ENCODE data around the gene SH3RF3.

Gene SH3RF3

DNA sequence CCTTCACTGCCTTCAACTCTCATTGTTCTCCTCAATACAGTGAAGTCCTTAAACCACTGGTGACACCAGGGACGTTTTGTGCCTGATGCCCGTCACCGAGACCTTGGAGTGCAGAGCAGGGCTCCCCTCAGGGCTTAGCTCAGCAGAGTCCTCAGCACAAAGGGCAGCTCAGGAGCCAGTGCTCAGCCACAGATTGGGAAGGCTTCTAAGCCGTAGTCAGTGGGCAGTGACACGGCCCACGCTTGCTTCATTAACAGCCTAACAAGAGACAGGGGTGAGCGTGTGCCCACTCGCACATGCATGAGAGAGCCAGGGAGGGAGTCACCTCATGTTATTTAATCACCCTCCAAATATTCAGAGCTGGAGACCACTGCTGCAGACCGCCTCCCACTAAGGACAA, 137.5 kb downstream of the SH3RF3 start:
- Histone ChIP-seq H3K4me3 (no peak overlapping the region), H3K27me3 (no peaks in the 10 kb centered on the region), H4K20me1 (peaks cover 70% of the 10 kb centered on the region), H3K9ac (no peak overlapping the region), H3K27ac (no peak overlapping the region), H3K9me3 (no peaks in the 10 kb centered on the region), H3K36me3 (no peaks in the 10 kb centered on the region), H3K4me1 (peaks cover 72% of the 10 kb centered on the region), H3K4me2 (peak overlapping the region; percentile 34; the same call in 1 of the 2 replicates)
- no peak for TF ChIP-seq Cebpa-rat (IDR thresholded peaks at IDR 0.05)

DNA sequence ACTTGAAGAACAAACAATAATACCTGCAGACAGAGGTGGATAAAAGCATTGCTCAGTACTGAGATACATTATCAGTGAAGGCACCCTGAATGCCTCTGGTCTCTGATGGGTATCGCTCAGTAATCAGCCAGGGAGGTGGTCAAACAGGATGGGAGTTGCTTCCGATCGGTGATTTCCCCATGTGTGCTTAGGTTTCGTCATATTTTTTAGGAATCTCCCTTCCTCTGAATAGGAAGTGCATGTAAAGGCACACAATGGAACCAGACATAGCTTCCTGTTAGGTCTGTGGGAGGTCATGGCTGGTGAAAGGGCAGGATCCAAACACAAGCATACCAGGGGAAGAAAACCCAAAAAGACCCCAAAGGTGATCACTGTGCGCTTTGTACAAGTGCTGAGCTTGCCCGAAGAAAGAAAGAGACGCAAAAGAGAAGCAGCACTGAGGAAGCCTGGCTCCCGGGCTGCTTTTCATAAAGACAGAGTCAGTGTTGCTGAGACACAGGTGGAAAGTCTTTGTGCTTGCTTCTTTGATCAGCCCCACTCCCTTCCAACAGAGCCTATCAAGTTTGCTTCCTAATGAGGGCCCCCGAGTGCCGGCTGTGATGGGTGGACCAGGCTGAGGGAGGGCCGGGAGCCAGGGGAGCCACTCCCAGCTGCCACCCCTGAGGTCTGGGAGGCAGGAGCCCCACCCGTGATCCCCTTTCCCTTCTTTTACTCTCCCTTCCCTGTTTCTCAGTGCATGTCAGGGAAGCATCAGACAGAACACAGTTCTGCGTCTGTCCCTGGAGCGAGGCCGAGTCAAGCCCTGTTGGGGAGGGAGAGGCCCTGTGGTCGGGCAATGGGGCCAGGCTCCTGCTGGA, 138.2 kb downstream of the SH3RF3 start:
- Histone ChIP-seq H3K9ac (no peak overlapping the region; the same call in 1 of the 2 replicates), H3K9me3 (no peaks in the 10 kb centered on the region), H3K27me3 (no peaks in the 10 kb centered on the region), H3K4me3 (no peak overlapping the region), H3K27ac (0 out of 2 replicates have a peak overlapping the region, but pooled peaks have one; percentile 15), H3K4me1 (peaks cover 71% of the 10 kb centered on the region), H4K20me1 (peaks cover 69% of the 10 kb centered on the region), H3K36me3 (no peaks in the 10 kb centered on the region), H3K4me2 (peak overlapping the region; percentile 34)
- TF ChIP-seq Cebpa-rat (IDR thresholded peaks at IDR 0.05): no peak

DNA sequence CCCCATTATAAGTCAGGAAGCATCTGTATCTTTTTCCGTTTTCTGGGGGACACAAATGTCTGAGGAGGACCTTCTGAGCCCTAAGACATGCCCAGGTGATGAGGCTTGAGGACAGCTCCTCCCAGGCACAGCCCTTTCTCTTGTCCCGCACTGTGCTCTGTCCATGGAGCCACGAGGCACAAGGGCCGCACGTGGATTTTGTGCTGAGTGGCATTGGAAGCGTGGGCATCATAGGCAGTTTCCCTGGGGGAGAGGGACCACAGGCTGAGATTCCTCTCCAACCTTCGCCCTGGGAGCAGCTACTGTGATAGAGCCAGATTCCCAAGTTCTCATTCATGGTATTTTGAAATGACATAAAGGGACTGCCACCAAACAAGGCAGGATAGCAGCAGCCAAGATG, 139.9 kb downstream of the SH3RF3 start:
- peaks cover 80% of the 10 kb centered on the region for H4K20me1 ChIP-seq
- no peak for TF ChIP-seq Cebpa-rat (IDR thresholded peaks at IDR 0.05)
- no peak overlapping the region for H3K9ac ChIP-seq
- H3K4me2 ChIP-seq: peak overlapping the region; percentile 71; the same call in 1 of the 2 replicates
- peaks cover 86% of the 10 kb centered on the region for H3K4me1 ChIP-seq
- H3K27ac ChIP-seq: no peak overlapping the region
- H3K4me3 ChIP-seq: no peak overlapping the region
- H3K27me3 ChIP-seq: no peaks in the 10 kb centered on the region
- no peaks in the 10 kb centered on the region for H3K9me3 ChIP-seq
- no peaks in the 10 kb centered on the region for H3K36me3 ChIP-seq

DNA sequence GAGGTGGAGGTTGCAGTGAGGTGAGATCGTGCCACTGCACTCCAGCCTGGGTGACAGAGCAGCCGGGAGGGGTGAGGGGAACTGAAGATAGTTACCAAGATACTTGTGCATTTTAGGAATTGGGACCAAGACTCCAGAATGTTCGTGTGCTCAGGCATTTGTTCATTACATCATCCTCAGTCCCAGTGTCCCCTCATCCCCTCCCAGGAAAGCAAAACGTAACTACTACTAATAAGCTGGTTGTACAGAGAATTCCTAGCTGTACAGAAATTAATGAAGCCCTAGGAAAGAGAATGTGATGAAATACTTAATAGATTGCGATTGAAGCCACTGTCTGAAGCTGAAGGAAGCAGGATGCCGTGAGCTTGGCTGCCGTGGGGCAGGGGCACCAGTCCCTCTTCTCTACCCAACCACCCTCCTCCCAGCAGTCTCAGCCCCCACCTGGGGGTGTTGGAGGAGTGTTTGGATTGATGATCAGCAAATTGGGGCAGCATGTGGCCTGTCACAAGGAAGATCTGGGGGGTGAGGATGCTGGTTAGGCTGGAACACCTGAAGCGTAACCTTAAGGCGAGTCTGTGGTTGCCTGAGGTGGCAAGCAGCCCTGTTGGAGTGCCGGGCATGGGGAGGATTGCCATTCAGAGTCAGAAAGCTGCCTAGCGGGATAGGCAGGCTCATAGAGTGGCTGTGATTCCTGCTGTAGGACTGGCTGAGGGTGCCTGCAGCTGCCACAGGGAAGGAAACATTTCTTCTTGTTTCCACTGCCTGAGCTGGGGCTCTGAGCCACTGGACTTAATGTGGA, 140.9 kb downstream of the SH3RF3 start:
- peak overlapping the region; percentile 71 for H3K4me2 ChIP-seq

DNA sequence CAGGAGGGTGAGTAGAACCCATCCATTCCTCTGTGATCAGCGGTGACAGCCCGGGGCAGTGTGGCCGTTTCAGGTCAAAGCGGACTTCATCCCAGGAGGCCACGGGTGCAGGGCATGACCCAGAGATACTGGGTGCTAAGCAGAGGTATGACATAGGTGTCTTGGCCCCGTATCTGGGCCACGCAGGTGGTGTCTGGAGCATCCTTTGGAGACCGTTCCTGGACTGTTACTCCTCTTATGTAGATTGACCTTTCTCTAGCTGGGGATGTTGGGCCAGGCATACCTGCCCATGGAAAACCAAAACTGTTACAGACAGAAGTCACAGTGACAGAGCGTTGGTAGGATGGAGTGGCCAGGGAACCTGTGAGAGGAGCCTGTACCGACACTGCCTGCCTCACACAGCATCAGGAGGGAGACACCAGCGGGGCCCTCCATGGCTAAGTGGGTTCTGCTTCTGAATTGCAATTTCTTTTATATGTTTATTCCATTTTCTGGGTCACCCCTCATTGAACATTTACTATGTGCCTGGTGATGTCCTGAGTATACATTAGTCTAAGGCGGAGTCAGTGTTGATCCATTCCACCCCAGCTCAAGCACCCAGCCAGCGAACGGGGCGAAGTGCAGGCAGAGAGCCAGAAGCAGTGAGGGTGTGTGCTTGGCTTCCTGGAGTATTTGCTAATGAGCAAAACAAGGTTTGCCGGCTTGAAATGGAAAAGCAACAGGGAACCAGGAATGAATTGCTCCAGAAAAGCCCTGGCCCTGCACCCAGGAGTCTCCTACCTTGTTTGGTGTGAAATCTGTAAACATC, 141.7 kb downstream of the SH3RF3 start:
- Histone ChIP-seq H3K27me3 (no peaks in the 10 kb centered on the region), H3K4me2 (peak overlapping the region; percentile 71), H3K4me3 (no peak overlapping the region), H3K27ac (no peak overlapping the region), H3K9ac (no peak overlapping the region), H3K4me1 (peaks cover 87% of the 10 kb centered on the region), H4K20me1 (peaks cover 71% of the 10 kb centered on the region), H3K36me3 (no peaks in the 10 kb centered on the region), H3K9me3 (no peaks in the 10 kb centered on the region)
- no peak for TF ChIP-seq Cebpa-rat (IDR thresholded peaks at IDR 0.05)

More for the DNA sequence above, 140.9 kb downstream of the SH3RF3 start:
- no peak for TF ChIP-seq Cebpa-rat (IDR thresholded peaks at IDR 0.05)
- peaks cover 87% of the 10 kb centered on the region for H3K4me1 ChIP-seq
- no peak overlapping the region for H3K4me3 ChIP-seq
- H3K9me3 ChIP-seq: no peaks in the 10 kb centered on the region
- H3K36me3 ChIP-seq: no peaks in the 10 kb centered on the region
- no peak overlapping the region for H3K9ac ChIP-seq
- H4K20me1 ChIP-seq: peaks cover 76% of the 10 kb centered on the region
- H3K27ac ChIP-seq: no peak overlapping the region
- no peaks in the 10 kb centered on the region for H3K27me3 ChIP-seq

DNA sequence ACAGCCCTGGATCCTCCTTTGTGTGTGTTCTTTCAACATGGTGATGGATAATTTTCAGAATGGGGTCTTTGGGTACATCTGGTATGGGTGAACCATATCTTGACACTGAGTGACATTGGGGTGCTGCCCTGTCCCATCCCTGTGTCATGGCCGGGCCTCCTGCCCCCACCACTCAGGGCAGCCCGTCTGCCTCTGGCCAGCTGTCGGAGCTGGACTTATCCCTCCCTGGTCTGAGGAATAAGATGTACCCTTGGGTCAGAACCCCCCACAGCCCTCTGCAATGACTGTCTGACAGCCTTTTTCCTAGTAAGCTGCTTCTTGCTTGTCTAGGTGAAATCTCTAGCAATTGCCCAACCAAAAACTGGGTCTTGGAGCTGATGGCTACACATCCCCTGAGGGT, 142.9 kb downstream of the SH3RF3 start:
- no peak overlapping the region for H3K27ac ChIP-seq
- no peak overlapping the region for H3K4me2 ChIP-seq
- no peaks in the 10 kb centered on the region for H3K27me3 ChIP-seq
- no peak overlapping the region for H3K4me3 ChIP-seq
- H3K4me1 ChIP-seq: peaks cover 83% of the 10 kb centered on the region
- no peak for TF ChIP-seq Cebpa-rat (IDR thresholded peaks at IDR 0.05)
- H3K9me3 ChIP-seq: no peaks in the 10 kb centered on the region
- no peak overlapping the region for H3K9ac ChIP-seq
- peaks cover 72% of the 10 kb centered on the region for H4K20me1 ChIP-seq
- no peaks in the 10 kb centered on the region for H3K36me3 ChIP-seq

DNA sequence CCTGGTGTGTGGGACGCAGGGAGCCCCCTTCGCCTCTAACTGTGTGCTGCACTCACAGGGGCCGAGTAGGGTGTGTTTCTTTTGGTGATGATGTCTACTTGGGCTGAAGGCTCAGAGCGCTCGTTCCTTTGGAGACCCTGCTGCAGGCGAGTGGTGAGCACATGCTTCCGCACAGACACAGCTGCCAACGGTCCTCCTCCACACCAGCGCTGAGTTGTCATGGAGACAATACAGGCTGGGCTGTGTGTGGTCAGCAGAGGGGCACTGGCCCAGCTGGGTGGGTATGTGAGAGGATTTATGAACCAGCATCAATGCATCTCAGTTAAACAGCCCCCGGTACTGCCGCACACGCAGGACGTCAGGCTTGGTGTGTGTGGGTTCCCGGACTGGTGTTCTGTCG, 143.5 kb downstream of the SH3RF3 start:
- no peak overlapping the region for H3K4me3 ChIP-seq
- H3K4me1 ChIP-seq: peaks cover 77% of the 10 kb centered on the region
- H4K20me1 ChIP-seq: peaks cover 72% of the 10 kb centered on the region
- no peak overlapping the region for H3K9ac ChIP-seq
- no peak for TF ChIP-seq Cebpa-rat (IDR thresholded peaks at IDR 0.05)
- no peaks in the 10 kb centered on the region for H3K27me3 ChIP-seq
- 0 out of 2 replicates have a peak overlapping the region, but pooled peaks have one; percentile 5 for H3K4me2 ChIP-seq
- peak overlapping the region; percentile 35; the same call in 1 of the 2 replicates for H3K27ac ChIP-seq
- no peaks in the 10 kb centered on the region for H3K36me3 ChIP-seq
- H3K9me3 ChIP-seq: no peaks in the 10 kb centered on the region

DNA sequence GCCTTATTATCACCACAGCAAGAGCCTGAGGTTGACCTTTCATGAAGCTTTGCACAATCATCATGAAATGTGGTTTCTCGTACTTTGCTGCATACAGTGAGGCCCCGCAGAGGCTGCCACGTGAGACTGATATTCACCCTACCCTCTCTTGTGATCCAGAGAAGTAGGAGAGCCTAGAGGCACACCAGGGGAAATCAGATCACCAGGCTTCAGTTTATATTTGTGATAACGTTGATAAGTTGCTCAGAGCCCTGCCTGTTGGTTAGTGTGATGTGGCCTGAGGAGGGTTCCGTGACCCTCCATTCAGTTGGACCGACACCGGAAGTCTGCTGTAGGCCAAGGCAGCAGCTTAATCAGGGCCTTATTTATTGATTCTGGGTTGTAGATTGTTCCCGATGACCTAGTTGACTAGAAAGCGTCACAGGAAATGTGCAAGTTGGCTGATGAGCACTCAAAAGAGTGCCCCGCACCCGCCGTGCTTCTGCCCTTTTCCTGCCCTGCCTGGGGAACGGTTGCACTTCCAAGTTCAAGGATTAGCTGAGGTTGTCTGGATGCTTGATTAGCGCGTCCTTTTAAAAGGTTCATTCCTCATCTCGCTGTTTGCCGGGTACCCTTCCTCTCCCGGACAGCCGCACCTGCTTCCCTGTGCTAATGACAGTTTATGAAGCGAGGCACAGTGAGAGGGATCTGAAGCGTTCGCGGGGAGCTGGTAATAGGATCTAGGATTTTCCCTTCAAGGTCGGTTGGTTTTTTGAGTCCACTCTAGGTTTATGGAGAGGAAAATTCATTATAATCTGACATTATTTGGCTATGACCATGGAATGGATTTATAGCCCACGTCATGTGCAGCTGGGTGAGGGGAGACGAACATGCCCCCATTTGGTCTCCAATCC, 146.4 kb downstream of the SH3RF3 start:
- Histone ChIP-seq H3K4me2 (peak overlapping the region; percentile 81), H3K4me3 (no peak overlapping the region; the same call in 1 of the 2 replicates), H3K27ac (peak overlapping the region; percentile 64), H3K4me1 (peaks cover 81% of the 10 kb centered on the region), H3K36me3 (no peaks in the 10 kb centered on the region), H3K9ac (0 out of 2 replicates have a peak overlapping the region, but pooled peaks have one; percentile 2), H3K9me3 (no peaks in the 10 kb centered on the region), H3K27me3 (no peaks in the 10 kb centered on the region), H4K20me1 (peaks cover 78% of the 10 kb centered on the region)
- TF ChIP-seq Cebpa-rat (IDR thresholded peaks at IDR 0.05): peak; percentile 69; the same call in 1 of the 2 replicates

Measured in BLaER1 (cell line).